IPS DF 4.7 (cell line): ENCODE measurements around the gene MIP.
"Not testable (repeated sequence)": the region's sequence is repeated elsewhere in the genome, so short reads cannot be mapped to it uniquely, and the experiment has no call there.

Experiments used
- DNase-seq: peaks from one replicate; pipeline ENCODE4 v3.0.0-alpha.2; 2013; ENCODE audit warnings: low spot score; ENCODE audit errors: extremely low read depth

Gene MIP

DNA sequence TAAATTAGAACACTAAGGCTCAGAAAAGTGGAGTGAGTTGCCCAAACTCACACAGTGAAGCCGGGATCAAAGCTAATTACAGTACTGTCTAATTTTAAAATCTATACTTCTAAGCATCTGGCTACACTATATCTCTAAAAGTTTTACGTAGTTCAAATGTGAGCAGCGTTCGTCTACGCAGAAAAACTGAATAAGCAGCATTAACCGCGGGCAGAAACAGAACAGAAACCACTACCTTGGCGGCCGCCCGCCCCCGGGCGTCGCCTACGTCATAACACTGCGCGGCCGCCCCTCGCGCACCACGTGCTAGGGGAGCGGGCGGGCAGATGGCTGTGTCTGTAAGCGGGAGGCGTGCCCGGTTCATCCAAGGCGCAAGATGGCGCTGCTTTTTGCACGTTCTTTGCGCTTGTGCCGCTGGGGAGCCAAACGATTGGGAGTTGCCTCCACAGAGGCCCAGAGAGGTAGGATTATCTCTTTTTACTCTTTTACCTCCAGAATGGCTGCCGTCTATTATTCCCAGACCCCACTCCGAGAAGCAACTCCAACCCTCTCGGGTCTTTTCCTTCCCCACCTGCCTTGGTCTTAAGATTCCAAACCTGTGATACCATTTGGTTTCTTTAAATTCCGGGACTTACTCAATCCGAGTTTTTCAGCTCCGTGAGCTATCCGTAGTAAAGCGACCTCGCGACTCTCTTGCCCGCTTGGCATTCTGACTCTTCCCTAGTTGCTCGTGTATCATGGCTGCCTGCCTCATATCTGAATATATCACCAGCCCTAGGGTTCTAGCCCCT, 14.0 kb upstream of the MIP start, which contains the start of gene SPRYD4:
SPRYD4 (plus strand) TSS at position 363 of the 791 bp plus-strand sequence; CDS start at position 377, 14 bp downstream.
- DNase-seq, result no peak

DNA sequence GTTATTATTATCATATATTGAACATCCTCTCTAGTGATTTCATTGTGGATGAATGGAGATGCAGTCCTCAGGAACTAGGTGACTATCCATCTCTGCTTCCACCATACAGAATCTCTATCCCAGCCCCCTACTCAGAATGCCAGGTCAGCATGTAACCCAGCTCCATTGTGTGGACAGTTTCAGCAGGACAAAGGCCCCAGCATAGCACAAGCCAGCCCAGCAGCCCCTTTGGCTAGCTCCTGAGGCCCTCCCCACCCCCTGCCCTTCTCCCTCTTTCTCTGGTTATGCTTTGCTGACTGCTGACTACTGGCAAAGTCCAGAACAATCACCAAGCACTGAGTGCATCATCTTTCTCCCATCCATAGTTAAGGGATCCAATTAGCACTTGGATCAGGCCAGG, 8.1 kb upstream of the MIP start:
- no peak for DNase-seq

DNA sequence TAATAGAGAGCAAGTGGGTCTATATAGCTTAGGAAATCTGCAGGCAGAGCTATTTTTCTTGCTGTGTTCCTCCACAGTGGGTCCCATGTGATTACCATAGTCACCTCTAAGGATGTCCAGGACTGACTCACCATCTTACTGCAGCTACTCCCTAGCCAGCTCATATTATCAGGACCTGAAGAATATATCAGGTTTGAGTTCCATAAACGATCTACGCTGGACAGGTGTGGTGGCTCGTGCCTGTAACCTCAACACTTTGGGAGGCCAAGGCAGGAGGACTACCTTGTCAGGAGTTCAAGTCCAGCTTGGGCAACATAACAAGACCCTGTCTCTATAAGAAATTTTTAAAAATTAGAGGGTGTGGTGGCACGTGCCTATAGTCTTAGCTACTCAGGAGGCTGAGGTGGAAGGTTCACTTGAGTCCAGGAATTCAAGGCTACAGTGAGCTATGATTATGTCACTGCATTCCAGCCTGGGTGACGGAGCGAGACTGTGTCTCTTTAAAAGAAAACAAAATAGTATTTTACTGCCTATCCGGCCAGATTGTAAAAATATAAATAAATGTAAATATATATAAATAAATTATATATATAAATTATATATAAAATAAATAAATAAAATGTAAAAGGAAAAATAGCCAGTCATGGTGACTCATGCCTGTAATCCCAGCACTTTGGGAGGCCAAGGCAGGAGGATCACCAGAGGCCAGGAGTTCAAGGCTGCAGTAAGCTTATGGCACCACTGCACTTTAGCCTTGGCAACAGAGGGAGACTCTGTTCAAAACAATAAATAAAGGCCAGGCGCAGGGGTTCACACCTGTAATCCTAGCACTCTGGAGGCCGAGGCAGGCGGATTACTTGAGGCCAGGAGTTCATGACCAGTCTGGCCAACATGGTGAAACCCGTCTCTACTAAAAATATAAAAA, 7.0 kb upstream of the MIP start:
- no peak for DNase-seq

DNA sequence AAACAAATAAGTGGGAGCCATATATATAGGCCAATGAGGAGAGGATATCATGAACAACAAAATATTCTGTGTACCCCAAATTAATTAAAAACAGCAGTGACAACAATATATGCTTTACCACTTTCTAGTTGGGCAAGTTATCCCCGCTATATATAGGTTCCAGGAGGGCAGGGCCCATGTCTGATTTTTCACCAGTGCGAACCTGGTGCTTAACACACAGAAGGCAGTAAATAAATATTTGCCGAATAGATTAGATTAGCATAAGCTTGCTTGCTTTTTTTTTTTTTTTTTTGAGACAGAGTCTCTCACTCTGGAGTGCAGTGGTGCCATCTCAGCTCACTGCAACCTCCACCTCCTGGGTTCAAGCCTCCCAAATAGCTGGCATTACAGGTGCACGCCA, 3.4 kb upstream of the MIP start:
- no peak for DNase-seq

DNA sequence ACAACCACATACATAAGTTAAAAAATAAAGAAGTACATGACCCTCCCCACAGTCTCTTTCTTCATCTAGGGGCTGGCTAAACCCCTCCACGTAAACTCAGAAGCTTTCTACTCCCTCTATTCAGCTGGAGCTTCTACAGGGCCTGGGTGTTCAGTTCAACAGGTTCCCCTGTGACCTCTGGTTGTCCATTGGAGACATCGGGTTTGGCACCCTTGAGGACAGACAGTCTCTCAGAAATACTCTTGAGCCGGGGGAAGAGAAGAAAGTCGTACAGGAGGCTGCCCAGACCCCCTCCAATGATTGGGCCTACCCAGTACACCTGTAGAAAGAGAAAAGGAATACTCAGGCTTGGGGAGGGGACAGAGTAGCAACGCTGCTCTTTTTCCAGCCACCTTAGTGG, 3.3 kb downstream of the MIP start:
- DNase-seq, result no peak

DNA sequence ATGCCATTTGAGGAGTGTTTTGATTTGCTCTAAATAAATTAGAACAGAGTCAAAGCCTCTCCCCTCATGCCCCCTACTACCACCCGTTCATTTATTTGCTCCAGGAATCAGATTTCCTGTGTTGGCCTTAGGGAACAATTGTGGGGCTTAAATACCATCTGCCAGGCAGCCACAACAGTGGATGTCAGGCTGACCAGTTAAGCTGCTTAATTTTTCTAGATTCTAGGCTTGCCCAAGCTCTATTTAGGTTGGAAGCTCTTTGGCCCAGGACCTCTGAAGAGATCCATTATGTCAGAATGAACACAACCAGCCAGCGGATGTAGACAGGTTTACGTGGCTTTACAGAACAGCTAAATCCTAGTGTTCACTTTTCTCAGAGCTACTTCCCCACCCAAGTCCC, 4.2 kb downstream of the MIP start:
- no peak for DNase-seq

DNA sequence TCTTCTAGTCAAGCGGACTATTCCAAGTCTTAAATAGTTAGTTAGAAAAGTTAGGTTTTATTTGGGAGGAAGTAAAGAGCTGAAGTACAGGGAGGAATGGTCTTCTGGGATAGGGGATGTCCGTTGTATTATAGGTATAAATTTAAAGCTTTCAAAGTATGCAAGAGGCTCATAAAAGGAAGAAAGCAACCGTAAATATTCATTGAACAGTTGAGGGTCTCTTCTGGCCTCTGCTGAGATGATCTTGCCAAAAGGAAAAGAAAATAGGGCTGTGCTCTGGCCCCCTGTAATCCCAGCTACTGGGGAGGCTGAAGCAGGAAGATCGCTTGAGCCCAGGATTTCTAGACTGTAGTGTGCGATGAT, 4.9 kb downstream of the MIP start:
- no peak for DNase-seq

DNA sequence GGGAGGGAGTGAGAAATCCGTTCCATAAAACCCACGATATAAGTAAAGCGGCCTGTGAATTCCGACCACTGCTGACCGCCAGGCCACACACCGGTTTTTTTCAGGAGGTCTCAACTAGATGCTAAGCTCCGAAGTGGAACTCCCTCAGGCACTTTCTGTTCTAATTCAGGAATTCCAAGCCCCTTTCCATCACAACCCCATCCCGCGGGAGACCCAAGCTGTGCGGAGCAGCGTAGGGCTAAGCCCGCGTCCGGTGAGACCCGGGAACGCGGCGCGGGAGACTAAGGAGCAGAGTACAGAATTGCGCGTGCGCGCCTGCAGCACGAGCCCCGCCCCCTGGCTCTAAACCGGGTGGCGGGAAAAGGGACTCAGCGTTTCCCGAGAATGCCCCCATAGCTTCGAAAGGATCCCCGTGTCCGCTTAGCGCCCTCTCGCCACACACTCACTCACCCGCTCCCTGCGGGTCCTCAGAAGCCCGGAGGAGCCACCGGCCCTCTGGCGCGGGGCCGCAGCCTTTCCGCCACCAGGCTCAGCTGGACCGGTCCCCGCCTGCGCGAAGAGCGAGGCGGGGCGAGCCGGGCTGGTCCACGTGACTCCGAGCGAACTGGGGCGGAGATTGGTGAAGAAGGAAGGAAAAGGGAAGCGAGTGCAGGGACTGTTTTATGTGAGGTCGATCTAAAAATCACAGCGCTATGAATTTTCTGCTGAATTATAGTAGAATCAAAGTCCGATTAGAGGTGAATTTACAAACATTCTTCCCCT, 5.4 kb downstream of the MIP start, which contains the start of gene TIMELESS:
TIMELESS (minus strand) TSS at position 567 of the 762 bp plus-strand sequence. CDS start 15,256 bp downstream, outside the sequence.
- DNase-seq, result peak; percentile 64

DNA sequence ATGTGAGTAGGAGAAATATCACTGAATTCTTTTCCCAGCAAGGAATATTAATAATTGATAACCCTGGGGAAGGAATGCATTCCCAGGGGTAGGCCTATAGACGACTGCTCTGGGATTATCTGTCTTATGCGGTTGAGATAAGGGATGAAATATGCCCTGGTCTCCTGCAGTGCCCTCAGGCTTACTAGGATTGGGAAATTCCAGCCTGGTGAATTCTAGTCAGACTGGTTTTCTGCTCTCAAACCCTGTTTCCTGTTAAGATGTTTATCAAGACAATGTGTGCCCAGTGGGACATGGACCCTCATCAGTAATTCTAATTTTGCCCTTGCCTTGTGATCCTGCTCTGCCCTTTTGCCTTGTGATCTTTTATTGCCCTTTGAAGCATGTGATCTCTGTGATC, 11.2 kb downstream of the MIP start:
- DNase-seq, result not testable (repeated sequence)

DNA sequence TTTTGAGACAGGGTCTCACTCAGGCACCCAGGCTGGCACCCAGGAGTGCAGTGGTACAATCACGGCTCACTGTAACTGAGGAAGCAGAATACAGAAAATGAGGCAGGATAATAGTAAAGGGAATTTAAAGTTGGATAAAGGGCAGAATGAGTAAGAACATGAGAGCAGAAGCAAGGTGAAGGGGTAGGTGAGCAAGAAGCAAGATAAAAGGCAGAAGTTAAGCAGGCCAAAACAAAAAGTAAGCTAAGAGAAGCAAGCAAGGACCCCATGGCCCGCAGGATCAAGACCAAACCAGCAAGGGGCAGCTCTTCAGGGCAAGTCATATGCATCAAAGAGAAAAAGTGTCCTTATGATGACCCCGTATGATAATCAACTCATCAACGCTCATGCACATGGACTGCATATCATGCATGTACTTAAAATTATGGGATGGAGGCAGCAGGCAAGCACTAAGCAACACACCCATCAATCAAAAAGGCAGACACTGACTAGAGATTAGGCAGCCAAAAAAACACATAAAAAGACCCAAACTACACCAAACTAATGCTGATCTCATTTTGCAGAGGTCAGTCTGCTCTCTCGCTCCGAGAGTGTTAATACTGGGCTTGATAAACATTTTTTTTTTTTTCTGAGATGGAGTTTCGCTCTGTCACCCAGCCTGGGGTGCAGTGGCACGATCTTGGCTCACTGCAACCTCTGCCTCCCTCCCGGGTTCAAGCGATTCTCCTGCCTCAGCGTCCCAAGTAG, 16.9 kb downstream of the MIP start:
- no peak for DNase-seq

DNA sequence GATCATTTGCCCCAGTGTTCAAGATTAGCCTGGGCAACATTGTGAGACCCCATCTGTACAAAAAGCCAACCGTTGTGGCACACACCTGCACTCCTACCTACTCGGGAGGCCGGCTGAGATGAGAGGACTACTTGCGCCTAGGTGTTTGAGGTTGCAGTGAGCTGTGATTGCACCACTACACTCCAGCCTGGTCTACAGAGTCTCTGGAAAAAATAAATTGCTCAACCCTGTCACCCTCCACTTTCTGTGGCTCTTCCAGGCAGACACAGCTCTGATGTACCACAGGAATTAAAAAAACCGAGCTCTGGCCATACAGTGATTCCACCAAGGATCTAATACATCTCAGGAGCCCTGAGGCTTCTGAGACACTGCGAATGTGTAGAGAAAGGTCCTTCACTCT, 19.6 kb downstream of the MIP start:
- no peak for DNase-seq

DNA sequence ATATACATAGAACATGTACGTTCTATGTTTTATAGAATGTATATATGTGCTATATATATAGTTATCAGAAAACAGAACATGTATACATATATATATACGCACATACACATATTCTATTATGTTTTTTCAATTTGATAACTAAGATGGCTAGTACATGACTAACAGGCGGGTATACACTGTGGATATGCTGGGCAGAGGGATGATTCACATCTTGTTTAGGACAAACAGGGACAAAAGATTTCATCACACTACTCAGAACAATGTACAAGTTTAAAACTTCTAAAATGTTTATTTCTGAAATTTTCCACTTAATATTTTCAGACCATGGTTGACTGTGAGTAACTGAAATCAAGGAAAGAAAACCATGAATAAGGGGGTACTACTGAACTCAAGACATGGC, 22.6 kb downstream of the MIP start:
- no peak for DNase-seq

DNA sequence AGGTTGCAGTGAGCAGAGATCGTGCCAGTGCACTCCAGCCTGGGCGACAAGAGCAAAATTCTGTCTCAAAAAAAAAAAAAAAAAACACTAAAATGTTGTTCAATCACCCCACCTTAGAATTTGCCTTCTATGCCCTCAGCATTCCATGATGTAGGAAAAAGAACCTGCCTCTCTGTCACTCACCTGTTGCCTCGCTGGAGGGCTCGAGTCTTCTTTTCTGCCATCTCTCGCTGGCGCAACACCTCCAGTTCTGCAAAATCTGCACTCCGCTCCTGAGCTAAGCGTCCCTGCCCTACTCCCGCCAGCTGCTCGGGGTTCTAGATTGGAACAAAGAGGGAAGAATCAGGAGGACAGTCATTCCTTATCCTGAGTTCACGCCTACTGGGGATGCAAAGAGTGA, 23.2 kb downstream of the MIP start:
- no peak for DNase-seq

DNA sequence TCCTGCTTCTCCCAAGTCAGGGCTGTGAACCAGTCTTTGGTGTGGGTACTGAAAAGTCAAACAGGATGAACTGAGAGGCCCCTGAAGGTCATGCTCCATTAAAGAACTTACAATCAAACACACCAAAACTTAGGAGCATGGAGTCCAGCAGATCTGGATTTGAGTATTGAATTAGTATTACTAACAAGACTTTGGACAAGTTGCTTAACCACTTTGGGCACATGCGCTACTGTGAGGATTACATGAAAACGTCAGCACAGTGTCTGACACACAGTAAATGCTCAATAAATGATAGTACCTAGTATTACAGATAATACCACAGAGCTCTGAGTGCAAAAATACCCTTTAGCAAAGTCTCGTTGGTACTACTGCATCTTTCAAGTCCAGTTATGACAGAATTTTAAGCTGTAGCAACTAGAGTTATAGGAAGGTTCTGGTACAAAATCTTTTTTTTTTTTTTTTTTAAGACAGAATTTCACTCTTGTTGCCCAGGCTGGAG, 28.5 kb downstream of the MIP start:
- no peak for DNase-seq

DNA sequence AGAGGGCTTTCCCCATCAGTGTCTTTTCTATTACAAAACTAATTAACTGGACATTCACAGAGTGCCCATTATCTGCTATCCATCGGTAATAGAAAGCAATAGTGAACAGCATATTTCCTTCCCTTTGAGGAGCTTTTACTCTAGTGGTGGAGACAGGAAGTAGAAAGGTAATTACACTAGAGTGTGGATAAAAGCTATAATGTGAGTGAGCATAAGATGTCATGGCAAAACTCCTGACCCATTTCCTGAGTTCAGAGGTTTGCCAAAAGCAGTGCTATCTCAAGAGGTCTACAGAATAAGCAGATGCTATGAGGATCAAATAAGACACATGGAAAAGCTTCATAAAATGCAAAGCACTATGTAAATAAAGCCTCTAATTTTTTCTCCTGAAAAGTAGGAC, 29.3 kb downstream of the MIP start:
- no peak for DNase-seq

DNA sequence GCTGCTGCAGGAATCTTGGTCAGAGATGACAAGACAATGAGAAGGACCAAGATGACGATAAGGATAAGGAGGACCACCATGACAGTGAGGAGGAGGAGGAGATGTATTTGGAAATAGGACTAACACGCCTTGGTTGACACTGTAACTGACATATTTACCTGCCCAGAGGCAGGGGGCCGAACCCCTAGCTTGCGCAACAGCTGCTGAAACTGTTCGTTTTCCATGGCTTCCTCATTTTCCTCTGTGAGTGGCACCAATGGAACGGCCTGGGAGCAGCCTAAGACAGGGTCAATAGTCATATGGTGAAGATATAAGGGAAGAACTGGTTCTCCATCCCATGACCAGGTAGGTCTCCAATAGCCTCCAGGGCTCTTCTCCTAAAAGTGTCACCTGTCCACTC, 34.0 kb downstream of the MIP start:
- no peak for DNase-seq

DNA sequence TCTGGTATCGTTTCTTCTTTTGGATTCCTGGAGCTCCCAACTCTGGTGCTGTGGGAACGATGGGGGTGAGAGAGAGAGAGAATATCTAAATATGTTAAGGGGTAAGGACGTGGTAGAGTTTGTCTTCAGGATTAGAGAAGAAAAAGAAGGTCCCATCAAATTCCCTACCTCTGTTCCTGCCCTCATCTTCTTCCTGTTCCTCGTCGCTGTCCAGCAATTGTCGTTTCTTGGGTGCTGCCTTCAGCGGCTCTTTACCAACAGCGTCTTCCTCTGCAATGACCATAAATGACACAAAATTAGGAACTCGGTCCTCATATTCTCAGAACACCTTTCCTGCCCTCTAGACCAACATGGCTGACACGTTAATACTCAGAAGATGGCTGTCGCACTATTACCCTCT, 36.7 kb downstream of the MIP start:
- DNase-seq, result no peak

DNA sequence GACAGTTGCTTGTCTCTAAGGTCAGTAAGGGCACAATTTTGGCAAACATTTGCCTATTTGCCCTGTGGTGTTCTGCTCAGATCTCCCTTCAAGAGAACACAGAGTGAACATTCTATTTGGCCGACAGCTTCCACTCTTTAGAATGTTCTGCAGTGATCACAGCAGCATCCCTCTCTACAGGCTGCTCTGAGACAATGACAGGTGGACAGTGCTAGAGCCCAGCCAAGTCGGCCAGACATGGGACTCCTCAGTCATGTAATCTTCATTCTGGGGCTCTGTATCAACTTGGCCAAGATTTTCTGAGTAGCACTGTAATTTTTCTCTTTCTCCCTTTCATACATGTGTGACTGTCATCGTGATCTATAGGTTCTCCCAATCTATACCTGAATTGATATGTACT, 40.1 kb downstream of the MIP start:
- no peak for DNase-seq

DNA sequence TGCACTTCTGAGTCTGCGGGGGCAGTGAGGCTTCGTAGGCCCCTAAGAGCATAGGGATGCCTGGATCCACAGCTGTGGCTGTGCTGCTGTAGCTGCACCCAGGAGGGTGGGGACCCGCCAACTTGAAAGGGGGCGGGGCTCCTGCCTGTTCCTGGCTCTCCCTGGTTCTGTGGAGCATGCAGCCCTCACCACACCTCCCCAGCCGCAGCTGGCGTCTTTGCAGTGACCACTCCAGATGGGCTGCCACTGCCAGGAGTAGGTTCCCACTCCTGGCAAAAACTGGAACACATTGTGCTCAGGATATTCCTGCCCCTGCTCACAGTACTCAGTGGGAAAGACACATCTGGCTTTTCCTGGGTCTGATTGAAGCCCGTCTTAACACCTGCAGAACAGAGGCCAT, 41.1 kb downstream of the MIP start:
- no peak for DNase-seq

DNA sequence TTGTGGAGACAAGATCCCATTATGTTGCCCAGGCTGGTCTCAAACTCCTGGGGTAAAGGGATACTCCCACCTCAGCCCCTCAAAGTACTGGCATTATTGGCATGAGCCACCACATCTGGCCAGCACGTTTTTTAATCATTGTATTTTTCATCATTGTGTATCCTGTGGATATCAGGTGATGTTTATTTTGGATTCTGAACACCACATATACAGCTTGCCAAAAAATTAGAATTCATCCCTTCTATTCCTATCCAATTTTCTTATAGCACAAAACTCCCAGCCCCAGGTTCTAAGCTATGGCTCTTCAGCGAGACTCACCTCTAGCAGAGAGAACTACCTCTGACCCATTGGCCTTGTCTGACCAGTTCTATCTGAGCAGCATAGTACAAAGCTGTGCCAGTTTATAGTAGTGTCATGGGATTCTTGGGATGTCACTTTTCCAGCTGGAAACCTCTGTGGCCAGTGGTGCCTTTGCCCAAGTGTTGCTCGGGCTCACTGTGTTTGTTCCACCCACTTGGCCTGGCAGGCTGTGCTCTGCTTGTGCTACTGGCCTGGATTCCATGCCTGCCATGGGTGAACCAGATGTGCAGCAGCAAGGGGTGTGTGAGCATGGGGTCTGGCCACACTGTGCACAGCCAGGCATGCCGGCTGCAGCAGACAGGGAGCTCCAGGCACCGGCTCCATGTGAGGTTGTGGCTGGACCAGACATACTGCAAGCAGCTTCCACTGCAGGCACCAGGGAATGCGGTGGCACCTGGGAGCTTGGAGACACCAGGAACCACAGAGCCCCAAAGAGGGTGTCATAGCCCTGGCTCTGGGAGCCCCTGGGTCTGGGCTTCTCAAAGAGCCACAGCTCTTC, 42.4 kb downstream of the MIP start:
- no peak for DNase-seq
